Measurements from ENCODE around the gene TEDDM1. TPM values are rescaled to one million over a fixed set of nuclear protein-coding genes. Genes with fewer than 3 reads are reported as not detected.

TEDDM1 gene
- total and polyA plus RNA-seq, 10 of the 15 experiments (the other 5 are each of a cell fraction or from before 2014, with no cell fraction given) = 0.11 TPM; not detected in 9

DNA sequence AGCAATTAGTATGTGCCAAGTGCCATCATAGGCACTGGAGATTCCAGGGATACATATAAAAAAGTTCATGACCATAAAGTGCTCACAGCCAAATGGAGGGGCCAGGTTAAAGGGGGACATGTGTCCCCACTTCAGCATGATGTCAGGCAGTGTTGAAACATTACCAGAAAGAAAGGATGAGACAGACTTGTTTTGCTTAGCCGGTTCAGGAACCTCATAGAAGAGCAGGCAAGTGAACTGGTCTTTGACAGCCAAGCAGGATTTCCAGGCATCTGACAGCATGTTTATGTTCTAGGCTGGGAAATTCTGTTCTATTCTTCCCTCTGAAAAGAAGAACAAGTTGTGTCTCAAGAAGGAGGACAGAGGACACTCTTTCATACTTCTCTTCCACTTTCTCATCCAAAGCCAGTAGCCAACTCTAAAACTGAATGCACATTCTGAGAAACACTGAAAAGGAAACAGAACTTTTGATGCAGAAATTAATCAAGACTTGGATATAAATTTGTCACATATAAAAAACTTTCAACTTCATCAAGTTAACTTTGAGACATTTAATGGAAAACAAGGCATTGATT lies 48.6 kb downstream of the TEDDM1 start:
- intact Hi-C loops (cut with micrococcal nuclease; ENCODE audit: unreplicated experiment) (no loop called here), in situ Hi-C loops (cut with MboI) (no loop called here)
- POLR2A ChIA-PET = no interaction called here
- no peak overlapping the region for H2AFZ ChIP-seq (ENCODE audit: control insufficient read depth, low read depth, low read length)
- H3K27ac ChIP-seq (ENCODE audit: control insufficient read depth, insufficient read depth) = no peak overlapping the region
- TF ChIP-seq POU2F2 (IDR thresholded peaks at IDR 0.05; ENCODE audit: borderline replicate concordance, low read depth, low read length) = no peak
- TF ChIP-seq CEBPB (IDR thresholded peaks at IDR 0.05; ENCODE audit: borderline replicate concordance in 1 of 2, low read depth in 2 of 2, low read length in 2 of 2) = no peak
- TF ChIP-seq NBN (IDR thresholded peaks at IDR 0.05) = no peak
- TF ChIP-seq IRF4 (IDR thresholded peaks at IDR 0.05; ENCODE audit: low read depth, low read length) = no peak
- TF ChIP-seq JUND (IDR thresholded peaks at IDR 0.05; ENCODE audit: low read depth, low read length) = no peak
- TF ChIP-seq, protein P1, sequence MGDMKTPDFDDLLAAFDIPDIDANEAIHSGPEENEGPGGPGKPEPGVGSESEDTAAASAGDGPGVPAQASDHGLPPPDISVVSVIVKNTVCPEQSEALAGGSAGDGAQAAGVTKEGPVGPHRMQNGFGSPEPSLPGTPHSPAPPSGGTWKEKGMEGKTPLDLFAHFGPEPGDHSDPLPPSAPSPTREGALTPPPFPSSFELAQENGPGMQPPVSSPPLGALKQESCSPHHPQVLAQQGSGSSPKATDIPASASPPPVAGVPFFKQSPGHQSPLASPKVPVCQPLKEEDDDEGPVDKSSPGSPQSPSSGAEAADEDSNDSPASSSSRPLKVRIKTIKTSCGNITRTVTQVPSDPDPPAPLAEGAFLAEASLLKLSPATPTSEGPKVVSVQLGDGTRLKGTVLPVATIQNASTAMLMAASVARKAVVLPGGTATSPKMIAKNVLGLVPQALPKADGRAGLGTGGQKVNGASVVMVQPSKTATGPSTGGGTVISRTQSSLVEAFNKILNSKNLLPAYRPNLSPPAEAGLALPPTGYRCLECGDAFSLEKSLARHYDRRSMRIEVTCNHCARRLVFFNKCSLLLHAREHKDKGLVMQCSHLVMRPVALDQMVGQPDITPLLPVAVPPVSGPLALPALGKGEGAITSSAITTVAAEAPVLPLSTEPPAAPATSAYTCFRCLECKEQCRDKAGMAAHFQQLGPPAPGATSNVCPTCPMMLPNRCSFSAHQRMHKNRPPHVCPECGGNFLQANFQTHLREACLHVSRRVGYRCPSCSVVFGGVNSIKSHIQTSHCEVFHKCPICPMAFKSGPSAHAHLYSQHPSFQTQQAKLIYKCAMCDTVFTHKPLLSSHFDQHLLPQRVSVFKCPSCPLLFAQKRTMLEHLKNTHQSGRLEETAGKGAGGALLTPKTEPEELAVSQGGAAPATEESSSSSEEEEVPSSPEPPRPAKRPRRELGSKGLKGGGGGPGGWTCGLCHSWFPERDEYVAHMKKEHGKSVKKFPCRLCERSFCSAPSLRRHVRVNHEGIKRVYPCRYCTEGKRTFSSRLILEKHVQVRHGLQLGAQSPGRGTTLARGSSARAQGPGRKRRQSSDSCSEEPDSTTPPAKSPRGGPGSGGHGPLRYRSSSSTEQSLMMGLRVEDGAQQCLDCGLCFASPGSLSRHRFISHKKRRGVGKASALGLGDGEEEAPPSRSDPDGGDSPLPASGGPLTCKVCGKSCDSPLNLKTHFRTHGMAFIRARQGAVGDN (IDR thresholded peaks at IDR 0.05) = no peak
- RAD21 ChIA-PET (ENCODE audit: unreplicated experiment) = no interaction called here
- no peak overlapping the region for H3K9ac ChIP-seq (ENCODE audit: control insufficient read depth, insufficient read depth, low read length)
- H3K4me3 ChIP-seq = no peak overlapping the region
- SMC1A ChIA-PET (ENCODE audit: uncharacterized antibody, unreplicated experiment) = interaction anchor here (0.8 to 0.9 kb wide), 2 partner anchors 14 to 44 kb away, joined by 3 to 4 read pairs; no protein-coding TSS in a partner anchor
- no peaks in the 10 kb centered on the region for H3K36me3 ChIP-seq (ENCODE audit: control insufficient read depth in 2 of 2, insufficient read depth in 2 of 2, low read length in 1 of 2)
- no peak for ATAC-seq
- H3K4me2 ChIP-seq (ENCODE audit: control insufficient read depth, insufficient read depth) = no peak overlapping the region
- no TSS peak for BruUV-seq (replicated peaks)
- no peaks in the 10 kb centered on the region for H3K4me1 ChIP-seq (ENCODE audit: control insufficient read depth, insufficient read depth, low read length)
- no peaks in the 10 kb centered on the region for H3K79me2 ChIP-seq (ENCODE audit: control insufficient read depth, insufficient read depth, low read length)
- H3K27me3 ChIP-seq (replicated peaks in 1 of 2; ENCODE audit: control insufficient read depth in 2 of 2, insufficient read depth in 2 of 2, low read length in 1 of 2) = no peaks in the 10 kb centered on the region; a peak in 2 of 4 replicates
- WGBS (ENCODE audit: insufficient coverage, insufficient replicate concordance, low lambda C conversion rate, missing lambda C conversion rate) = 89% methylated on average over 1 of the region's 1 CpG
- no peaks in the 10 kb centered on the region for H3K9me3 ChIP-seq (replicated peaks; ENCODE audit: control insufficient read depth, insufficient read depth, low read length)
- CTCF ChIA-PET = interaction anchor here (1.8 kb wide), 1 partner anchor 209 kb away, joined by 3 read pairs; no protein-coding TSS in a partner anchor
- H4K20me1 ChIP-seq (ENCODE audit: control insufficient read depth, insufficient read depth) = no peaks in the 10 kb centered on the region
- no peak for FAIRE-seq
- DNase-seq (ENCODE audit: low read depth, low spot score) = no peak
